IPS DF 4.7 (cell line): ENCODE results near the gene KIF19.

Experiments
- DNase-seq: peaks from one replicate; pipeline ENCODE4 v3.0.0-alpha.2; 2013; ENCODE audit warnings: low spot score; ENCODE audit errors: extremely low read depth

The KIF19 gene

GRCh38 chr17:74303305-74303704 lies 22.7 kb upstream of the KIF19 start:
- DNase-seq, result no peak

GRCh38 chr17:74304184-74304583 lies 21.8 kb upstream of the KIF19 start:
- DNase-seq, result no peak

GRCh38 chr17:74305865-74306654 lies 20.0 kb upstream of the KIF19 start:
- DNase-seq, result no peak

- no peak for DNase-seq
Measured at GRCh38 chr17:74307984-74308773, 17.8 kb upstream of the KIF19 start.

GRCh38 chr17:74309902-74310301 lies 16.1 kb upstream of the KIF19 start:
- no peak for DNase-seq

GRCh38 chr17:74314877-74315276 lies 11.1 kb upstream of the KIF19 start:
- no peak for DNase-seq

- no peak for DNase-seq
Measured at GRCh38 chr17:74316220-74316619, 9.8 kb upstream of the KIF19 start.

- no peak for DNase-seq
Measured at GRCh38 chr17:74317071-74317470, 9.0 kb upstream of the KIF19 start.

GRCh38 chr17:74318391-74318790 lies 7.6 kb upstream of the KIF19 start:
- DNase-seq, result no peak

GRCh38 chr17:74324521-74324920 lies 1.5 kb upstream of the KIF19 start:
- DNase-seq, result no peak

GRCh38 chr17:74325376-74325742 lies 667 bp upstream of the KIF19 start:
- DNase-seq, result no peak

GRCh38 chr17:74326506-74326905 lies 480 bp downstream of the KIF19 start:
- no peak for DNase-seq

- no peak for DNase-seq
Measured at GRCh38 chr17:74328487-74328886, 2.5 kb downstream of the KIF19 start.

- no peak for DNase-seq
Measured at GRCh38 chr17:74329378-74329777, 3.4 kb downstream of the KIF19 start.

GRCh38 chr17:74330446-74330845 lies 4.4 kb downstream of the KIF19 start:
- no peak for DNase-seq

GRCh38 chr17:74332017-74332650 lies 6.1 kb downstream of the KIF19 start:
- no peak for DNase-seq

GRCh38 chr17:74332763-74333283 lies 6.8 kb downstream of the KIF19 start:
- no peak for DNase-seq

- DNase-seq, result no peak
Measured at GRCh38 chr17:74334393-74335039, 8.5 kb downstream of the KIF19 start.

GRCh38 chr17:74335529-74336062 lies 9.6 kb downstream of the KIF19 start:
- DNase-seq, result no peak

- DNase-seq, result no peak
Measured at GRCh38 chr17:74336307-74336706, 10.3 kb downstream of the KIF19 start.

- DNase-seq, result no peak
Measured at GRCh38 chr17:74337834-74338500, 11.9 kb downstream of the KIF19 start.
